IMR-90 (cell line): ENCODE results near the gene GFI1. TPM values are rescaled to one million over a fixed set of nuclear protein-coding genes. Genes with fewer than 3 reads are reported as not detected.
A peak's percentile ranks its signal among the peaks of the same experiment; 100 is the strongest.
"Not testable (repeated sequence)": the region's sequence is repeated elsewhere in the genome, so short reads cannot be mapped to it uniquely, and the experiment has no call there.

Source experiments
- ATAC-seq: fragments of 200-7000 bp; cut with Tn5 transposase; 2 replicates; pipeline ENCODE4 v1.9.1; 2020; ENCODE audit warnings: low read depth, mild to moderate bottlenecking, moderate library complexity
- Bru-seq: library from RNA; stranded (reverse); fragments of 400-500 nt; gene quantifications from one replicate; lab custom pipeline; 2021; lab: Mats Ljungman, UMichigan
- BruChase-seq, 2 experiments: library from RNA; stranded (reverse); fragments of 400-500 nt; gene quantifications; one replicate each; lab custom pipeline; 2021; lab: Mats Ljungman, UMichigan
- BruUV-seq: library from RNA; stranded (reverse); fragments of 400-500 nt; replicated peaks from 2 replicates; lab custom pipeline; 2021; lab: Mats Ljungman, UMichigan
- CTCF ChIA-PET: fragments of 300-600 bp; formaldehyde crosslinking; extraction: SDS; loops from one replicate; lab custom pipeline; 2021; ENCODE audit warnings: antibody characterized with exemption; lab: Yijun Ruan, JAX
- POLR2A ChIA-PET: fragments of 300-600 bp; sonication (Branson Sonifier 250); formaldehyde crosslinking; loops from one replicate; lab custom pipeline; 2022; ENCODE audit warnings: antibody characterized with exemption; ENCODE audit not compliant: unreplicated experiment; lab: Charles Lee
- DNase-seq: peaks from one replicate; pipeline ENCODE4 v3.0.0; 2013
- H2AFZ ChIP-seq: replicated peaks from 2 replicates; pipeline ENCODE3; 2013; ENCODE audit warnings: low read length, mild to moderate bottlenecking; ENCODE audit not compliant: poor library complexity
- H2AK5ac ChIP-seq: 2 replicates; pipeline ENCODE4 v1.6.1; 2013; ENCODE audit warnings: low read depth, low read length, inconsistent platforms
- H2AK9ac ChIP-seq: replicated peaks from 2 replicates; pipeline ENCODE3; 2013; ENCODE audit warnings: mild to moderate bottlenecking, low read depth, low read length, moderate library complexity; ENCODE audit not compliant: poor library complexity
- H2BK120ac ChIP-seq: 2 replicates; pipeline ENCODE4 v1.6.1; 2013; ENCODE audit warnings: low read depth, low read length, inconsistent platforms
- H2BK15ac ChIP-seq: 3 replicates; pipeline ENCODE4 v1.6.1; 2013; ENCODE audit warnings: low read depth, low read length, inconsistent platforms
- H2BK20ac ChIP-seq: 2 replicates; pipeline ENCODE4 v1.6.1; 2013; ENCODE audit warnings: low read depth, mild to moderate bottlenecking, inconsistent platforms, low read length, moderate library complexity
- H2BK5ac ChIP-seq: 2 replicates; pipeline ENCODE4 v1.6.1; 2013; ENCODE audit warnings: mild to moderate bottlenecking, low read depth, low read length, inconsistent platforms; ENCODE audit not compliant: poor library complexity, severe bottlenecking
- H3K14ac ChIP-seq: replicated peaks from 2 replicates; pipeline ENCODE4 v1.6.1; 2013; ENCODE audit warnings: low read depth, low read length, inconsistent platforms
- H3K18ac ChIP-seq: 2 replicates; pipeline ENCODE4 v1.6.1; 2013; ENCODE audit warnings: low read depth, low read length, control low read depth
- H3K23ac ChIP-seq: 2 replicates; pipeline ENCODE4 v1.6.1; 2013; ENCODE audit warnings: low read depth, low read length, inconsistent platforms
- H3K27ac ChIP-seq: 2 replicates; pipeline ENCODE4 v1.5.1; 2013; ENCODE audit warnings: mild to moderate bottlenecking, control low read depth, low read length; ENCODE audit not compliant: insufficient read depth
- H3K27me3 ChIP-seq: 2 replicates; pipeline ENCODE4 v1.6.1; 2013; ENCODE audit warnings: low read length; ENCODE audit not compliant: control insufficient read depth, insufficient read depth
- H3K36me3 ChIP-seq: 2 replicates; pipeline ENCODE4 v1.6.1; 2013; ENCODE audit warnings: low read length, mixed read lengths; ENCODE audit not compliant: control insufficient read depth, insufficient read depth
- H3K4ac ChIP-seq: 2 replicates; pipeline ENCODE4 v1.6.1; 2013; ENCODE audit warnings: low read depth, low read length, inconsistent platforms
- H3K4me1 ChIP-seq: 2 replicates; pipeline ENCODE4 v1.6.1; 2013; ENCODE audit warnings: low read length, mixed read lengths; ENCODE audit not compliant: control insufficient read depth, insufficient read depth
- H3K4me2 ChIP-seq: 2 replicates; pipeline ENCODE4 v1.6.1; 2013; ENCODE audit warnings: low read depth, mild to moderate bottlenecking, control low read depth, low read length, moderate library complexity
- H3K4me3 ChIP-seq: 2 replicates; pipeline ENCODE4 v1.5.1; 2013; ENCODE audit warnings: low read depth, mild to moderate bottlenecking, control low read depth, low read length, moderate library complexity; ENCODE audit not compliant: insufficient read depth
- H3K56ac ChIP-seq: 2 replicates; pipeline ENCODE4 v1.6.1; 2013; ENCODE audit warnings: low read length, inconsistent platforms; ENCODE audit not compliant: insufficient read depth; ENCODE audit errors: extremely low read depth
- H3K79me1 ChIP-seq, 2 experiments: 2 replicates each; pipeline ENCODE4 v1.6.1; 2013; ENCODE audit warnings: low read length in 2 of 2, inconsistent platforms in 1 of 2, low read depth in 1 of 2
- H3K9ac ChIP-seq: 2 replicates; pipeline ENCODE4 v1.6.1; 2013; ENCODE audit warnings: low read depth, low read length, control low read depth
- H3K9me1 ChIP-seq: 2 replicates; pipeline ENCODE4 v1.6.1; 2013; ENCODE audit warnings: low read length, inconsistent platforms; ENCODE audit not compliant: insufficient read depth
- H3K9me3 ChIP-seq: 2 replicates; pipeline ENCODE4 v1.6.1; 2013; ENCODE audit warnings: low read length; ENCODE audit not compliant: control insufficient read depth, insufficient read depth
- H4K20me1 ChIP-seq: 2 replicates; pipeline ENCODE4 v1.6.1; 2013; ENCODE audit warnings: low read length, inconsistent platforms; ENCODE audit not compliant: insufficient read depth
- H4K5ac ChIP-seq: 2 replicates; pipeline ENCODE4 v1.6.1; 2013; ENCODE audit warnings: mild to moderate bottlenecking, low read depth, low read length, control low read depth
- H4K8ac ChIP-seq, 2 experiments: 2 replicates each; pipeline ENCODE4 v1.6.1; 2013; ENCODE audit warnings: low read depth in 2 of 2, low read length in 2 of 2, control low read depth in 1 of 2, inconsistent platforms in 1 of 2
- H4K91ac ChIP-seq: 2 replicates; pipeline ENCODE4 v1.6.1; 2013; ENCODE audit warnings: low read depth, low read length, inconsistent platforms; ENCODE audit not compliant: insufficient read depth
- MAZ ChIP-seq: IDR thresholded peaks from 2 replicates; pipeline ENCODE4 v1.6.1; 2012; ENCODE audit warnings: low read depth, mild to moderate bottlenecking, low read length, improper control_type of control experiment, moderate library complexity, borderline replicate concordance
- RCOR1 ChIP-seq: IDR thresholded peaks from 2 replicates; pipeline ENCODE4 v1.6.1; 2012; ENCODE audit warnings: mild to moderate bottlenecking, low read length, improper control_type of control experiment; ENCODE audit not compliant: insufficient replicate concordance
- USF2 ChIP-seq: fragments of 150-350 bp; IDR thresholded peaks from 2 replicates; pipeline ENCODE4 v1.6.1; 2017; ENCODE audit warnings: mild to moderate bottlenecking, antibody characterized with exemption, low read length, low read depth
- WGBS, 2 experiments: methylation state at CpG; one replicate each; pipeline versions ENCODE4 v1.1.5 to v1.1.7; 2013; ENCODE audit warnings: missing lambda C conversion rate in 2 of 2; ENCODE audit not compliant: insufficient read length in 1 of 2; ENCODE audit errors: extremely low coverage in 2 of 2; 5-methylcytosine and 5-hydroxymethylcytosine counted together
- dilution Hi-C: fragments of 300-500 bp; cut with HindIII; formaldehyde crosslinking; loops from one replicate; pipeline ENCODE4 v1.14.3; 2018; ENCODE audit warnings: low sequenced_read_pairs; ENCODE audit not compliant: unreplicated experiment
- in situ Hi-C: fragments of 300-500 bp; cut with MboI; formaldehyde crosslinking; loops from 3 replicates; pipeline ENCODE4 v1.14.3; 2019; ENCODE audit warnings: low sequenced_read_pairs, inconsistent platforms, mixed read lengths
- intact Hi-C: fragments of 100-400 bp; cut with micrococcal nuclease; formaldehyde crosslinking; loops from 2 replicates; pipeline ENCODE4 v1.10.0; 2022
- long read RNA-seq: library from polyadenylated mRNA; unstranded; transcript quantifications from one replicate; pipeline ENCODE4 v2.0.0, GENCODE V29; 2021; ENCODE audit not compliant: unreplicated experiment
- polyA plus RNA-seq, 3 experiments: library from polyadenylated mRNA; depleted of rRNA; stranded (reverse); fragments of >200 nt; gene quantifications; 2 replicates each; pipeline ENCODE4 v1.2.3, GENCODE V29; 2012; ENCODE audit warnings: low replicate concordance in 1 of 3
- total RNA-seq: library from RNA; depleted of rRNA; stranded (reverse); fragments of >200 nt; gene quantifications from 2 replicates; pipeline ENCODE4 v1.2.3, GENCODE V29; 2012; rRNA removed

GFI1 gene
- total RNA-seq (under 0.01 TPM in 2 replicates), polyA plus RNA-seq (2012; rRNA removed) (0.16 and 0.21 TPM in 2 replicates), Bru-seq, nascent RNA (percentile 32 among the genes with signal in this experiment), BruChase-seq, experiment 1, labeled RNA remaining after a 6-hour chase (percentile 18 among the genes with signal in this experiment), BruChase-seq, experiment 2, labeled RNA remaining after a 2-hour chase (percentile 24 among the genes with signal in this experiment)
- 0.05 and 0.12 TPM in 2 replicates for polyA plus RNA-seq (2012; cell fraction: cytosol; rRNA removed)
- 0.85 and 1.0 TPM in 2 replicates for polyA plus RNA-seq (2012; cell fraction: nucleus; rRNA removed; ENCODE audit: low replicate concordance)
- long read RNA-seq, result 0 reads

- POLR2A ChIA-PET, result no interaction called here
- Histone ChIP-seq H3K9ac (no peak within 1 kb of the TSS), H2BK5ac (no peak within 1 kb of the TSS), H3K27me3 (peaks cover 72% of the 10 kb centered on the region), H3K9me3 (peaks cover 1% of the 10 kb centered on the region; the same call in 1 of the 2 replicates), H2BK20ac (no peak within 1 kb of the TSS), H3K4me2 (peak within 1 kb of the TSS; percentile 66), H3K4ac (no peak within 1 kb of the TSS), H4K8ac (no peak within 1 kb of the TSS), H3K9me1 (no peaks in the 10 kb centered on the region), H3K27ac (no peak within 1 kb of the TSS), H4K91ac (no peak within 1 kb of the TSS), H3K18ac (no peak within 1 kb of the TSS), H4K5ac (no peak within 1 kb of the TSS), H3K36me3 (no peaks in the 10 kb centered on the region), H3K56ac (no peak within 1 kb of the TSS), H3K23ac (peak within 1 kb of the TSS; percentile 52; the same call in 1 of the 2 replicates), H2AK9ac (no peak within 1 kb of the TSS), H2BK120ac (no peak within 1 kb of the TSS), H4K20me1 (peaks cover 17% of the 10 kb centered on the region), H2AFZ (peak within 1 kb of the TSS; percentile 85), H3K79me1 (no peaks in the 10 kb centered on the region), H2AK5ac (no peak within 1 kb of the TSS), H2BK15ac (no peak within 1 kb of the TSS), H3K14ac (no peak within 1 kb of the TSS), H3K4me1 (peaks cover 6% of the 10 kb centered on the region), H3K4me3 (peak within 1 kb of the TSS; percentile 35)
- CTCF ChIA-PET, result interaction anchor here (0.6 kb wide), 2 partner anchors 9 to 25 kb away, joined by 3 read pairs; no protein-coding TSS in a partner anchor
- no TSS peak for BruUV-seq
- TF ChIP-seq RCOR1 (no peak), MAZ (no peak), USF2 (no peak)
- WGBS, 2 experiments, result 2% methylated on average over 24 of the region's 77 CpGs; no CpG with 5 or more reads in 1 of the 2 experiments
- ATAC-seq (peak; percentile 42), DNase-seq (no peak)
- in situ Hi-C loops, result no loop called here
- dilution Hi-C loops, result no loop called here
- intact Hi-C loops, result loop anchor here (10.0 kb wide), 1 partner anchor 348 kb away; the partner anchor contains the start of gene RPL5
Measured at GRCh38 chr1:92486251-92487077, at the start of gene GFI1. Gene GFI1, minus strand, starts transcription at chr1:92486925. Its CDS starts 3,438 bp downstream, at chr1:92483487.

GRCh38 chr1:92532371-92532770 is 45.6 kb upstream of the GFI1 start:
- H3K27me3 ChIP-seq, H2BK5ac ChIP-seq, H4K91ac ChIP-seq, ATAC-seq, H3K4me2 ChIP-seq, H2AK5ac ChIP-seq, H2AFZ ChIP-seq, H2BK15ac ChIP-seq, H2BK120ac ChIP-seq, H3K4ac ChIP-seq, H3K9me3 ChIP-seq, H3K56ac ChIP-seq, H4K20me1 ChIP-seq, H4K5ac ChIP-seq, H3K23ac ChIP-seq, H3K14ac ChIP-seq, H2BK20ac ChIP-seq, DNase-seq, POLR2A ChIA-PET, H3K36me3 ChIP-seq, H3K4me1 ChIP-seq, H3K9me1 ChIP-seq, in situ Hi-C loops, H3K27ac ChIP-seq, H3K79me1 ChIP-seq, BruUV-seq, H3K9ac ChIP-seq, H2AK9ac ChIP-seq, H3K4me3 ChIP-seq, H4K8ac ChIP-seq, dilution Hi-C loops, H3K18ac ChIP-seq, intact Hi-C loops: not testable (repeated sequence)
- CTCF ChIA-PET, result interaction anchor here (0.6 kb wide), 1 partner anchor 20 kb away, joined by 4 read pairs; no protein-coding TSS in a partner anchor
- WGBS, 2 experiments, result no CpG with 5 or more reads among the region's 4 CpGs
